Stomach (tissue), 4 donors: Measurements from ENCODE around the gene CMIP.

Experiments
- POLR2AphosphoS5 ChIP-seq, 3 donors: sonication (generic); formaldehyde crosslinking; IDR thresholded peaks; one replicate each; pipeline ENCODE4 v1.6.1; 2016; ENCODE audit warnings: antibody characterized with exemption in 3 of 3
- TF ChIP-seq, protein P1 (sequence below), 7 experiments: fragments of 450-650 bp in 4 of 7; fragments of 200-600 bp in 3 of 7; sonication (generic) in 3 of 7; IDR thresholded peaks; one replicate each; pipeline ENCODE4 v1.5.1; 2016 to 2019; ENCODE audit warnings: antibody characterized with exemption in 7 of 7, control low read depth in 2 of 7, mild to moderate bottlenecking in 1 of 7

DNA sequence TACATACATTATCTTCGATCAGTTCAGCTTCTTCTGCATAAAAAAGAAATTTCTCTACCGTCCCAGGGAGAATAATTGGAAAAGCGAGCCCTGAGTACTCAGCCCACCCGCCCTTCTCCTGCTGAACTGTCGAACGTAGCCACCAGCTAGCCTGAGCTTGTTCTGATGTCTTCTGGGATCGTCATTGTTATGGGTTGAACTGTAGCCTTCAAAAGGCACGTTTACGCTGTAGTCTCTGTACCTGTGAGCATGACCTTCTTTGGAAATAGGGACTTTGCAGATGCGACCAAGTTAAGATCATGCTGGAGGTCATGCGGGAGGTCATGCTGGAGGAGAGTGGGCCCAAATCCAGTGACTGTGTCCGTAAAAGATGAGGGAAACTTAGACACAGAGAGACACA is 86.2 kb downstream of the CMIP start:
- no peak for TF ChIP-seq POLR2AphosphoS5 (IDR thresholded peaks at IDR 0.05)
- TF ChIP-seq, protein P1, sequence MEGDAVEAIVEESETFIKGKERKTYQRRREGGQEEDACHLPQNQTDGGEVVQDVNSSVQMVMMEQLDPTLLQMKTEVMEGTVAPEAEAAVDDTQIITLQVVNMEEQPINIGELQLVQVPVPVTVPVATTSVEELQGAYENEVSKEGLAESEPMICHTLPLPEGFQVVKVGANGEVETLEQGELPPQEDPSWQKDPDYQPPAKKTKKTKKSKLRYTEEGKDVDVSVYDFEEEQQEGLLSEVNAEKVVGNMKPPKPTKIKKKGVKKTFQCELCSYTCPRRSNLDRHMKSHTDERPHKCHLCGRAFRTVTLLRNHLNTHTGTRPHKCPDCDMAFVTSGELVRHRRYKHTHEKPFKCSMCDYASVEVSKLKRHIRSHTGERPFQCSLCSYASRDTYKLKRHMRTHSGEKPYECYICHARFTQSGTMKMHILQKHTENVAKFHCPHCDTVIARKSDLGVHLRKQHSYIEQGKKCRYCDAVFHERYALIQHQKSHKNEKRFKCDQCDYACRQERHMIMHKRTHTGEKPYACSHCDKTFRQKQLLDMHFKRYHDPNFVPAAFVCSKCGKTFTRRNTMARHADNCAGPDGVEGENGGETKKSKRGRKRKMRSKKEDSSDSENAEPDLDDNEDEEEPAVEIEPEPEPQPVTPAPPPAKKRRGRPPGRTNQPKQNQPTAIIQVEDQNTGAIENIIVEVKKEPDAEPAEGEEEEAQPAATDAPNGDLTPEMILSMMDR (IDR thresholded peaks at IDR 0.05): no peak
